ENCODE data around the gene LRMDA. TPM values are rescaled to one million over a fixed set of nuclear protein-coding genes. Genes with fewer than 3 reads are reported as not detected.

LRMDA gene
- total RNA-seq, 2 experiments from 2014 or later = not detected

DNA sequence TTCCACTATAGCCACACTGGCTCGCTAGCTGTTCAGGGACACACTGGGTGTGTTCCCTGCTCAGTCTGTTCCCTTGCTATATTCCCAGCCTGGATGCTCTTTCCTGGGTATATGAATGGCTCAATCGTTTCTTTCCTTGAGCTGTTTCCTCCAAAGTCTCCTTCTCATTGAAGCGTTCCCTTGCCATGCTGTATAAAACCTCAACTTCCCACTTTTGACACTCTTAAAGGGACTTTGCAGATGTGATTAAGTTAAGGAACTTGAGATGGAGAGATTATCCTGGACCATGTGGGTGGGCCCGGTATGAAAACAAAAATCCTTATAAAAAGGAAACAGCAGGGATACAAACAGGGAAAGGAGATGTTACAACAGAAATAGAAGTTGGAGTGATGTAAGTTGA lies 973.1 kb downstream of the LRMDA start:
- no peak for DNase-seq (ENCODE audit: low spot score)
- CTCF ChIA-PET (ENCODE audit: unreplicated experiment) = no interaction called here
- no TSS peak for BruUV-seq (replicated peaks)

DNA sequence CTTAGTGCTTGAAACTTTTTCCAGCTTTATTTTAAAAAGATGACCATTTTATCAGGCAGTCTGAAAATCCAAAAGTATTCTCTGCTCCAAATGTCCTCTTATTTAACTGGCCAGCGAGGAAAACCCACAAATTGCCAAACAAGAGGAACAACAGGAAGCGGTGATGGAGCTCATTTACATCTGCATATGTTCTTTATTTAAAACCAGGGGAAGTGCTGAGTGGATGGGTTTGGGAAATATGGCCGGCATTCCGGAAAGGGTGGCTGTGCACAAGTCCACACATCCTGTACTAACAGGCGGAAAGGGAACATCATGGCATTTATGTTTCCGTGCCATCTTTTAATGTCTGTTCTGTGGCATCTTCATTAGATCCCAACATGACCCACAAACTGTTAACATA lies 974.5 kb downstream of the LRMDA start:
- Histone ChIP-seq H3K36me3 (ENCODE audit: insufficient read depth, low read length) (no peaks in the 10 kb centered on the region), H3K9me2 (ENCODE audit: insufficient read depth, low read length) (no peaks in the 10 kb centered on the region), H3K4me1 (ENCODE audit: insufficient read depth, low read length, poor library complexity, severe bottlenecking) (no peaks in the 10 kb centered on the region), H3K4me2 (ENCODE audit: low read length) (no peak overlapping the region), H3K4me3 (ENCODE audit: low read depth, low read length, poor library complexity, severe bottlenecking) (no peak overlapping the region), H2AFZ (ENCODE audit: low read length) (no peak overlapping the region), H3K27ac (ENCODE audit: low read depth, low read length, poor library complexity, severe bottlenecking) (no peak overlapping the region), H4K20me1 (ENCODE audit: insufficient read depth, low read length) (no peaks in the 10 kb centered on the region), H3K79me2 (ENCODE audit: insufficient read depth, low read depth, low read length) (no peaks in the 10 kb centered on the region), H3K9me3 (ENCODE audit: low read length) (no peaks in the 10 kb centered on the region)
- ChIA-PET CTCF (ENCODE audit: unreplicated experiment) (no interaction called here), POLR2A (no interaction called here)
- intact Hi-C loops (cut with micrococcal nuclease; ENCODE audit: unreplicated experiment) = no loop called here
- no TSS peak for BruUV-seq (replicated peaks)
- DNase-seq (ENCODE audit: low spot score) = no peak
- no peak for TF ChIP-seq EZH2phosphoT487 (IDR thresholded peaks at IDR 0.05; ENCODE audit: borderline replicate concordance, low read depth, low read length)
- TF ChIP-seq, protein P1, sequence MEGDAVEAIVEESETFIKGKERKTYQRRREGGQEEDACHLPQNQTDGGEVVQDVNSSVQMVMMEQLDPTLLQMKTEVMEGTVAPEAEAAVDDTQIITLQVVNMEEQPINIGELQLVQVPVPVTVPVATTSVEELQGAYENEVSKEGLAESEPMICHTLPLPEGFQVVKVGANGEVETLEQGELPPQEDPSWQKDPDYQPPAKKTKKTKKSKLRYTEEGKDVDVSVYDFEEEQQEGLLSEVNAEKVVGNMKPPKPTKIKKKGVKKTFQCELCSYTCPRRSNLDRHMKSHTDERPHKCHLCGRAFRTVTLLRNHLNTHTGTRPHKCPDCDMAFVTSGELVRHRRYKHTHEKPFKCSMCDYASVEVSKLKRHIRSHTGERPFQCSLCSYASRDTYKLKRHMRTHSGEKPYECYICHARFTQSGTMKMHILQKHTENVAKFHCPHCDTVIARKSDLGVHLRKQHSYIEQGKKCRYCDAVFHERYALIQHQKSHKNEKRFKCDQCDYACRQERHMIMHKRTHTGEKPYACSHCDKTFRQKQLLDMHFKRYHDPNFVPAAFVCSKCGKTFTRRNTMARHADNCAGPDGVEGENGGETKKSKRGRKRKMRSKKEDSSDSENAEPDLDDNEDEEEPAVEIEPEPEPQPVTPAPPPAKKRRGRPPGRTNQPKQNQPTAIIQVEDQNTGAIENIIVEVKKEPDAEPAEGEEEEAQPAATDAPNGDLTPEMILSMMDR (conservative IDR thresholded peaks at IDR 0.05; ENCODE audit: low read length) = no peak

More for the DNA sequence above, 973.1 kb downstream of the LRMDA start:
- Histone ChIP-seq H3K4me1 (ENCODE audit: insufficient read depth, low read length, poor library complexity, severe bottlenecking) (no peaks in the 10 kb centered on the region), H3K4me2 (ENCODE audit: low read length) (no peak overlapping the region), H4K20me1 (ENCODE audit: insufficient read depth, low read length) (no peaks in the 10 kb centered on the region), H3K9me3 (ENCODE audit: low read length) (no peaks in the 10 kb centered on the region), H3K79me2 (ENCODE audit: insufficient read depth, low read depth, low read length) (no peaks in the 10 kb centered on the region), H3K27ac (ENCODE audit: low read depth, low read length, poor library complexity, severe bottlenecking) (no peak overlapping the region), H3K4me3 (ENCODE audit: low read depth, low read length, poor library complexity, severe bottlenecking) (no peak overlapping the region), H3K36me3 (ENCODE audit: insufficient read depth, low read length) (no peaks in the 10 kb centered on the region), H2AFZ (ENCODE audit: low read length) (no peak overlapping the region), H3K9me2 (ENCODE audit: insufficient read depth, low read length) (no peaks in the 10 kb centered on the region)
- intact Hi-C loops (cut with micrococcal nuclease; ENCODE audit: unreplicated experiment) = no loop called here
- TF ChIP-seq, protein P1 (conservative IDR thresholded peaks at IDR 0.05; ENCODE audit: low read length) = no peak
- no peak for TF ChIP-seq EZH2phosphoT487 (IDR thresholded peaks at IDR 0.05; ENCODE audit: borderline replicate concordance, low read depth, low read length)
- POLR2A ChIA-PET = no interaction called here

DNA sequence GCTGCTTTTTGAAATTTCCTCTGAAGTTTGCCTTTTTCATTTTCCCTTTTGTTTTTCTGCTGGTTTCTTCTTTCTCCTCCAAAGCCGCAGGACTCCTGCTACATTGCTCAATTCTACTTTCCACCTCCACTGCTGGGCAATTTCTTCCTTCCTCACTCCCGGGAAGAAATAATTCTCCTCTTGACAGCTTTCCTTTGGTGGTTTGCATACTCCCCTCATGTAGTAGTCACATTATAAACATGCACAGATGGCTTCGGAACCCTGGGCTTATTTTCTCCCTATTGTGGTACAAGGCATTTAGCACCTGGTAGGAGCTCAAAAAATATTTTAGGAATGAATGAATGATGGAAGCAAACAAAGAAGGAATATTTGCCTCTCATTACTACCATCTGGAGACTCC lies 977.2 kb downstream of the LRMDA start:
- Histone ChIP-seq H4K20me1 (ENCODE audit: insufficient read depth, low read length) (no peaks in the 10 kb centered on the region), H3K79me2 (ENCODE audit: insufficient read depth, low read depth, low read length) (no peaks in the 10 kb centered on the region), H3K4me2 (ENCODE audit: low read length) (no peak overlapping the region), H3K4me3 (ENCODE audit: low read depth, low read length, poor library complexity, severe bottlenecking) (no peak overlapping the region), H2AFZ (ENCODE audit: low read length) (no peak overlapping the region), H3K9me2 (ENCODE audit: insufficient read depth, low read length) (no peaks in the 10 kb centered on the region), H3K36me3 (ENCODE audit: insufficient read depth, low read length) (no peaks in the 10 kb centered on the region), H3K9me3 (ENCODE audit: low read length) (no peaks in the 10 kb centered on the region), H3K4me1 (ENCODE audit: insufficient read depth, low read length, poor library complexity, severe bottlenecking) (no peaks in the 10 kb centered on the region), H3K27ac (ENCODE audit: low read depth, low read length, poor library complexity, severe bottlenecking) (no peak overlapping the region)
- no TSS peak for BruUV-seq (replicated peaks)
- intact Hi-C loops (cut with micrococcal nuclease; ENCODE audit: unreplicated experiment) = no loop called here
- CTCF ChIA-PET (ENCODE audit: unreplicated experiment) = no interaction called here
- TF ChIP-seq, protein P1 (conservative IDR thresholded peaks at IDR 0.05; ENCODE audit: low read length) = no peak
- TF ChIP-seq EZH2phosphoT487 (IDR thresholded peaks at IDR 0.05; ENCODE audit: borderline replicate concordance, low read depth, low read length) = no peak
- no peak for DNase-seq (ENCODE audit: low spot score)
- POLR2A ChIA-PET = no interaction called here

Data from OCI-LY7 (cell line).